ENCODE measurements around the gene SPATS2. TPM values are rescaled to one million over a fixed set of nuclear protein-coding genes. Genes with fewer than 3 reads are reported as not detected.

SPATS2 gene
- total and polyA plus RNA-seq, 4 donors = 21.8 to 44.6 (median 38.1) TPM

DNA sequence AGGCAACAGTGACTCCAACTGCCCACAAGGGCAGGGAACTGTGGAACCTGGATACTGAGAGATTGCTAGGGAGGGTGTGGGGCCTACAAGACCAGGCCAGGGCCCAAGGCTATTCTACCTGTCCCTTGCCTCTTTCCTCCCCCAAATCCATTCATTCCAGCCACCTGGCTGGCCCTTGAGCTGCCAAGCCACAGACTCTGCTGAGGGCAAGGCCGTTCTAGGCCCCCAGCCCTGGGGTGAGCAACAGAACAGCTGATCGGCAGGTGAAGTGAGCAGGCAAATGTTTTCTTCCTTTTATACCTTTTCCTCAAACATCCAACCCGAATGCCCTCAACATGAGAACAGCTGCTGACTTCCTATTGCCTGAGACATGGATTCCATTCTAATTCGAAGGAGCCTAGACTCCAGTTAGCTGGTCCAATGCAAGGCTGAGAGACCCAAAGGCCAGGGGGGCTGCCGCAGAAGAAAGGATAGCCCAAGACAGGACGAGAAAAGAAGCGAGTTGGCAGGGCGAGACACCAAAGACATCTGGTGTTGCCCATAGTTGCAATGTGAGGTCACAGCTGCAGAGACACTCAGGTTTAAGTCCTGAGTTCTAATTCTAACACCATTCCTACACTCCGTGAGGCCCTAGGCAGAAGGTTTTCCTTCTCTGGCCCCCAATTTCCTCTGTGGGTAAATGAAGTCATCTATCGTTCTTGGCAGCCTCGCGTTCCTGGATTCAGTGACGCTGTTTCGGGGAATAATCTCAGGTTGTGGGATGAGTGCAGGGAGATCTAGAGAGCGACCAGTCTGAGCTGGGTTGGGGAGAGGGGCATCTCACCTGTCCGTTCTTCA is 31.9 kb upstream of the SPATS2 start:
- no peak overlapping the region for H3K4me3 ChIP-seq (ENCODE audit: low read depth, low read length)
- H3K9me3 ChIP-seq (ENCODE audit: control insufficient read depth, insufficient read depth, low read length) = no peaks in the 10 kb centered on the region
- H3K36me3 ChIP-seq (ENCODE audit: control insufficient read depth, insufficient read depth, low read length) = peaks cover 8% of the 10 kb centered on the region
- peak in 1 of 6 donors; percentile 3 for DNase-seq (ENCODE audit: low read depth in 4 of 6, low spot score in 6 of 6)
- H3K27me3 ChIP-seq (ENCODE audit: control insufficient read depth, insufficient read depth, low read length) = peaks cover 91% of the 10 kb centered on the region
- WGBS (ENCODE audit: insufficient coverage) = 42% methylated on average over 15 of the region's 16 CpGs
- peaks cover 76% of the 10 kb centered on the region for H3K4me1 ChIP-seq (ENCODE audit: control insufficient read depth, insufficient read depth, low read length)
- H3K27ac ChIP-seq (ENCODE audit: low read depth, low read length) = no peak overlapping the region

DNA sequence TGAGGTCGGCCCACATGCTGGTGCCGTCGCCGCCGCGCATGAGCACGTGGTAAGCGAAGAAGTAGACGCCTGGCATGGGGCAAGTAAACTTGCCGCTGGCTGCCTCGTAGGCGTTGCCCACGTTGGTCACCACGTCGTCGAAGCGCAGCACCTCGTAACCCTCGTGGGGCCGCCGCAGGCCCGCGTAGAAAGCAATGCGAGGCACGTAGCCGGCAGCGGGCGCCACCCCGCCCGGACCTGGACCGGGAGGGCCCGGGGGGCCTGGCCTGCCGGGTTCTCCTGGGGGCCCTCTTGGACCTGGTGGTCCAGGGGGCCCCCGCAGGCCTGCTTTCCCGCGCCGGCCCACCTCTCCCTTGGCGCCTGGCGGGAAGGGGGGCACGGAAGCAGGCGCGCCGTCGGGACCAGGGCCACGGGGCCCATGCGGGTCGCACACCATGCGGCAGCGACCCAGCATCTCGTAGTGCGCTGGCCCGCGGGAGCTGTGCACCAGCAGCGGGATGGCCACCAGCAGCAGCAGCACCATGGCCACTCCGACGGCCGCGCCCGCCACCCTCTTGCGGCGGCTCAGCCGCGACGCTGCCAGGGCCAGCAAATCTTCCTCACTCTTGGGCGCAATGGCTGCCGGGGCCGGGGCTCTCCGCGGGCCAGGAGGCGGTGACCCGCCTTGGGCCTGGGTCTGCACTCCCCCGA is 31.2 kb upstream of the SPATS2 start:
- H3K9me3 ChIP-seq (ENCODE audit: control insufficient read depth, insufficient read depth, low read length) = no peaks in the 10 kb centered on the region
- peak overlapping the region; percentile 53 for H3K4me3 ChIP-seq (ENCODE audit: low read depth, low read length)
- peaks cover 77% of the 10 kb centered on the region for H3K4me1 ChIP-seq (ENCODE audit: control insufficient read depth, insufficient read depth, low read length)
- no peak overlapping the region for H3K27ac ChIP-seq (ENCODE audit: low read depth, low read length)
- peaks cover 3% of the 10 kb centered on the region for H3K36me3 ChIP-seq (ENCODE audit: control insufficient read depth, insufficient read depth, low read length)
- H3K27me3 ChIP-seq (ENCODE audit: control insufficient read depth, insufficient read depth, low read length) = peaks cover 98% of the 10 kb centered on the region
- WGBS (ENCODE audit: insufficient coverage) = 5% methylated on average over 72 of the region's 72 CpGs
- DNase-seq (ENCODE audit: low read depth in 4 of 6, low spot score in 6 of 6) = no peak

DNA sequence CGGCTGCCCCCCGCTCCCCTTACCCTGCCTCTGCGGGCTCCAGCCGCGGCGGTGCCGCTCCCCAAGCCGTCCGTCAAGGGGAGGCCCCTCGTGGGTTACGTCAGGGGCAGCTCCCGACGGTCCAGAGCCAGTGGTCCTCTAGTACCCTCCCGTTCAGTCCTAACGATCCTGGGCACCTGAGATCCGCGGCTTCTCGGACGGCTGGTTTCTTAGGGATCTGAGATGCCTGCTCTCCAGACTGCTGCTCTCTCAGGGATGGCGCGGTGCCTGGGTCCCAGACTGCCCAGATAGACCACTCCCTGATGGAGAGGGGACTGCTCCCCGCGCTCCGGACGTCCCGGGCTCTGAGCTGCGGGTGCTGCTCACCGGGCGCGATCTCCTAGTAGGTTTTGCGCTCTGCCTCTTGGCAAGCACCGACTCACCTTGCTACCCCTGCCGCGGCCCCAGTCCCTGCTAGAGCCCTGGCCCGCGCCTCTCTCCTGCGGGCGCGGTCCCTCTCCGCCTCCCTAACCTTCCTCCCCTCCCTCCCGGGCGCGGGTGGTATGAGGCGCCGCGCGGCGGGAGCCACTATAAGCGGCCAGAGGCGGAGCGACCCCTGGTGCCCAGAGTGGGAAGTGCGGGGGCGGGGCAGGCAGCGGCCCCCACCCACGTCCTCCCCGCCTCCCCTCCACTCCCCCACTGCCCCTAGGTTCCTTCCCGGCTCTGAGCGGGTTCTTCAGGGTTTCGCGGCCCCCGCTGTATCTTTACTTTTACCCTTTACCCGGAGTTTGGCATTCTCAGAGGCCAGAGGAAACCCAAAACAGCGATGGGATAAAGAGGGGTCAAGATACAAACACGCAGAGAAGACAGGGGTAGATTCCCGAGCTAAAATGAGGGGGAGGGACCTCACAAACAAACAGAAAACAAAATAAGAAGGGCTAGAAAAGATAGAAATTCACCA is 30.3 kb upstream of the SPATS2 start, which contains the start of gene C1QL4:
TSS of gene C1QL4 (minus strand) at position 544 of the 940 bp plus-strand sequence. CDS start 711 bp downstream, outside the sequence.
- peaks cover 99% of the 10 kb centered on the region for H3K27me3 ChIP-seq (ENCODE audit: control insufficient read depth, insufficient read depth, low read length)

DNA sequence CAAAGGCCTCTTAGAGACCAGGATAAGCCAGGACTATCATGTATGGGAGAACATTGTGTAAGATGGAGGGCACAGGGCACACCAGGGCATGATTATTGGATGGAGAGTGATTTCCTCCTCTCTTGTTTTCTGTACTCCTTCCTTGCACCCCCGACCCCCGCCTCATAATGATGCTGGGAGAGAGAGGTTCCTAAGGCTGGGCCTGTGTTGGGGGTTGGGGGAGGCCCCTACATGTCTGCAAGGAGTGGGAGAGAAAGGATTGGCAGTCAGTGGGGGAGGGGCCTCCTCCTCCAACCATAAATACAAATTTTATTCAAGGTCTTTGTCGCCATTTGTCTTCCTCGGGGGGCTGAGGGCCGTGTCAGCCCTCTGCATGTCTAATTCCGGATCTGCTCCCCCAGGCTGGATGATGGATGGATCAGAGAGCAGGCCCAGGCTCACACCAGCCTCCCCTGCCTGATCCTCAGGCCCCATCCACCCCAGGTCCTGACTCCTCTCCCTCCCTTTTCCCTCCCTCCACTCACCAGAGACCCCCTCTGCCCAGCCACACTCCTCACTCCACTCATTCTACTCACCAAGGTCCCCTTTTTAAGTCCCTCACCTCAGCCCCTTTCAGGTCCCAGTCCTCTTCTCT is 28.3 kb upstream of the SPATS2 start:
- DNase-seq (ENCODE audit: low read depth in 4 of 6, low spot score in 6 of 6) = no peak
- no peaks in the 10 kb centered on the region for H3K36me3 ChIP-seq (ENCODE audit: control insufficient read depth, insufficient read depth, low read length)
- H3K4me3 ChIP-seq (ENCODE audit: low read depth, low read length) = no peak overlapping the region
- H3K4me1 ChIP-seq (ENCODE audit: control insufficient read depth, insufficient read depth, low read length) = peaks cover 84% of the 10 kb centered on the region
- H3K9me3 ChIP-seq (ENCODE audit: control insufficient read depth, insufficient read depth, low read length) = no peaks in the 10 kb centered on the region
- WGBS (ENCODE audit: insufficient coverage) = 41% methylated on average over 4 of the region's 6 CpGs
- H3K27ac ChIP-seq (ENCODE audit: low read depth, low read length) = peak overlapping the region; percentile 47
- peaks cover 97% of the 10 kb centered on the region for H3K27me3 ChIP-seq (ENCODE audit: control insufficient read depth, insufficient read depth, low read length)

More for the DNA sequence above, 30.3 kb upstream of the SPATS2 start, which contains the start of gene C1QL4:
- DNase-seq (ENCODE audit: low read depth in 4 of 6, low spot score in 6 of 6) = peak in 3 of 6 donors; percentile 56 to 89 (median 85)
- peaks cover 77% of the 10 kb centered on the region for H3K4me1 ChIP-seq (ENCODE audit: control insufficient read depth, insufficient read depth, low read length)
- WGBS (ENCODE audit: insufficient coverage) = under 1% methylated on average over 52 of the region's 65 CpGs
- H3K27ac ChIP-seq (ENCODE audit: low read depth, low read length) = no peak within 1 kb of the TSS
- H3K36me3 ChIP-seq (ENCODE audit: control insufficient read depth, insufficient read depth, low read length) = peaks cover 3% of the 10 kb centered on the region
- no peaks in the 10 kb centered on the region for H3K9me3 ChIP-seq (ENCODE audit: control insufficient read depth, insufficient read depth, low read length)
- peak within 1 kb of the TSS; percentile 53 for H3K4me3 ChIP-seq (ENCODE audit: low read depth, low read length)

DNA sequence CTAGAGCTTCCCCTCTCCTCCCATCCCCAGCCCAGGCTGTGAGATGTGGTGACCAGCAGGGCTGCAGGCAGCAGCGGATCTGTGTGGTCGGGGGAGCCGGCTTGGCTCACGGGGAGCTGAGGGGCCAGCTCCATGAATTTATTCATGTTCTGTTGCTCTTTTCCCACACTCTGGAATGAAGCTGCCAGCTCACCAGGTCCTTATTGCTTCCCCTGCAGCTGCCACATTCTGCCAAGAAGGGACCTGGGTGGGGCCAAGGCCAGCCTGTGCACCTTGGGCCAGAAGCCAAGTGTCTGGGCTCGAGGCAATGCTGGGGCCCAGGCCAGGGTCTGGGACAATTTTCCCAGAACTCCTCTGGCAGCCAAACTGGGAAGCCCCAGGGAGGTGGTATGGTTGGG is 27.8 kb upstream of the SPATS2 start:
- peak in 2 of 6 donors; percentile 66 to 70 for DNase-seq (ENCODE audit: low read depth in 4 of 6, low spot score in 6 of 6)
- Histone ChIP-seq H3K4me3 (ENCODE audit: low read depth, low read length) (no peak overlapping the region), H3K27me3 (ENCODE audit: control insufficient read depth, insufficient read depth, low read length) (peaks cover 97% of the 10 kb centered on the region), H3K27ac (ENCODE audit: low read depth, low read length) (peak overlapping the region; percentile 47), H3K4me1 (ENCODE audit: control insufficient read depth, insufficient read depth, low read length) (peaks cover 83% of the 10 kb centered on the region), H3K9me3 (ENCODE audit: control insufficient read depth, insufficient read depth, low read length) (no peaks in the 10 kb centered on the region), H3K36me3 (ENCODE audit: control insufficient read depth, insufficient read depth, low read length) (no peaks in the 10 kb centered on the region)
- 26% methylated on average over 5 of the region's 5 CpGs for WGBS (ENCODE audit: insufficient coverage)

DNA sequence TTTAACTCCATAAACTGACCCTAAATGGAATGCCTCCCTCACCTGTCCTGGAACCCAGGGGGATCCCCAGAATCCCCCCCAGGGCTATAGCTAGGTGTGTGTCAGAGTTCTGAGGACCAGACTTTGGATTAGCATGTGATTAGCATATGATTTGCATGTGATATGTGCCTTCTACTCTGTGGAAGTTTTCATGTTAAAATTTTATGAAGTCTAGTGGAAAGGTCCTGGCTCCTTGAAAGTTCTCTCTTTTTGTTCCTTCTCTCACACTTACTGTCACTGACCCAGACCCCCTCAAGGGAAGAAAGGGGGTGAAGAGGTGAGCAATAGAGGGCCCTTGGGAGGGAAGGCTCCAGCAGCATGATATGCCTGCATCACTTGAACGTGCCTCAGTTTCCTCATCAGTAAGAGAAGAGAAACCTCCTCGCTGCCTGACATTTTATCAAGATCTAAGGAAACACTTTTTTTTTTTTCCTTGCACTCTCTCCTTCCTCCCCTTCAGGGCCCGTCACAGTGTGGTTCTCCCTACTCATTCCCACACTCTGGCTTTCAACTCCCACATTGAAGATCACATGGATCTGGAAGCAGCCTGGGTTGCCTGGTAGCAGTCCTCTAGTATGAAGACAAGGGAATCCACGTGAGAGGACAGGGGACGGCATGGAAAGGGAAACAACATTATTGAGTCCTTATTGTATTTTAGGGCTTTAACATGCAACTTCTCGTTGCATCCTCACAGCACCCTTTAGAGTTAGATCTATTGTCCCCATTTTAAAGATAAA is 27.0 kb upstream of the SPATS2 start:
- 67% methylated on average over 1 of the region's 6 CpGs for WGBS (ENCODE audit: insufficient coverage)
- peaks cover 96% of the 10 kb centered on the region for H3K27me3 ChIP-seq (ENCODE audit: control insufficient read depth, insufficient read depth, low read length)
- peak in 1 of 6 donors; percentile 19 for DNase-seq (ENCODE audit: low read depth in 4 of 6, low spot score in 6 of 6)
- H3K4me1 ChIP-seq (ENCODE audit: control insufficient read depth, insufficient read depth, low read length) = peaks cover 83% of the 10 kb centered on the region
- peak overlapping the region; percentile 47 for H3K27ac ChIP-seq (ENCODE audit: low read depth, low read length)
- no peaks in the 10 kb centered on the region for H3K36me3 ChIP-seq (ENCODE audit: control insufficient read depth, insufficient read depth, low read length)
- no peaks in the 10 kb centered on the region for H3K9me3 ChIP-seq (ENCODE audit: control insufficient read depth, insufficient read depth, low read length)
- no peak overlapping the region for H3K4me3 ChIP-seq (ENCODE audit: low read depth, low read length)

DNA sequence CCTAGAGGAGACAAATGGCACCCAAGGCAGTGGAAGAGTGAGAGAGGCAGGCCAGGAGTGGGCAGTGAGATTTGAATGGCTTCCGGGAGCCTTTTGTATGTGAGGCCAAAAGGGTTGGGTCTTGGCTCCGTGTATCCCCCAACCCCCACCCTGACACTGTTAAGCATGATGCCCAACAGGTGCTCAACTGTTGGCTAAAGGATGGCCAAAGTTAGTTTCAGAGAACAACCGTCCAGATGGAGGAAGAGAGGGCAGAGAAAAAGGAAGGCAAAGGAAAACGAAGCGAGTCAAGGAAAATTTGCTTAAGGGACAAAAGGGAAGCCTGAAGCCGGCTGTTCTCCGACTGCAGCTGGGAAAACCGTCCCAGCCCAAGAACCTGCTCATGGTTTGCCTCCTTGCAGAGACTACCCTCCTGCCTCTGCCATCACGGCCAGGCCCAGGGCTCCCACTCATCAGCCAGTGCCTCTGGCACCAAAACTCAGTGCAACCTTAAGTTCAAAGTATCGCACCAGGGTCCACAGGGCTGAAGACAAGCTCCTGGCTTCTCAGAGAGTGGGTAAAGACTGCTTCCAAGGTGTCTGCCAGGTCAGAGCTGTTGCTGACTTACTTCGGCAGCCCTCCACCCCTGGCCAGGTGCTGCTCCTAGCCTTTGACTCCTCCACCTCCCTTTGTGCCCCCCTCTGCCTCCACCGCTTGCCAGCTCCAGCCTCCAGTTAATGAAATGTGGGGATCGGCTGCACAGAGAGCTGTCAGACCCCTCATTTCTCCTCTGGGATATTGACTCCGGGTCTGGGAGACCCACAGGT is 26.1 kb upstream of the SPATS2 start:
- H3K27me3 ChIP-seq (ENCODE audit: control insufficient read depth, insufficient read depth, low read length) = peaks cover 96% of the 10 kb centered on the region
- H3K36me3 ChIP-seq (ENCODE audit: control insufficient read depth, insufficient read depth, low read length) = no peaks in the 10 kb centered on the region
- DNase-seq (ENCODE audit: low read depth in 4 of 6, low spot score in 6 of 6) = no peak
- peaks cover 92% of the 10 kb centered on the region for H3K4me1 ChIP-seq (ENCODE audit: control insufficient read depth, insufficient read depth, low read length)
- WGBS (ENCODE audit: insufficient coverage) = 27% methylated on average over 10 of the region's 14 CpGs
- H3K9me3 ChIP-seq (ENCODE audit: control insufficient read depth, insufficient read depth, low read length) = no peaks in the 10 kb centered on the region
- no peak overlapping the region for H3K27ac ChIP-seq (ENCODE audit: low read depth, low read length)
- H3K4me3 ChIP-seq (ENCODE audit: low read depth, low read length) = no peak overlapping the region

DNA sequence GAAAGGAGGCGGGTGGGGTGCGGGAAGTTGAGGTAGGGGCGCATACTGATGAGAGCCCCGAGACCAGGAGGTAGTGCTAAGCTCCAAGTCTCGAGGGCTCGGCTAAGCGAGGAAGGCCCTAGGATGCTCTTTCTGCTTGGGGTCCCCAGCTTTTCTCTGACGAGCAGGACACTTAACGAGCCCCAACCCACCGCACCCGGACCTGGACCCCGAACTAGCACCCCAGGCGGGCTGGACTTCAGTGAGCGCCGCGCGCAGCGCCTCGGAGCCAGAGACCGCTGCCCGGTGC is 25.5 kb upstream of the SPATS2 start:
- H3K36me3 ChIP-seq (ENCODE audit: control insufficient read depth, insufficient read depth, low read length) = no peaks in the 10 kb centered on the region
- H3K9me3 ChIP-seq (ENCODE audit: control insufficient read depth, insufficient read depth, low read length) = no peaks in the 10 kb centered on the region
- H3K4me1 ChIP-seq (ENCODE audit: control insufficient read depth, insufficient read depth, low read length) = peaks cover 93% of the 10 kb centered on the region
- H3K27ac ChIP-seq (ENCODE audit: low read depth, low read length) = no peak overlapping the region
- no peak for DNase-seq (ENCODE audit: low read depth in 4 of 6, low spot score in 6 of 6)
- no peak overlapping the region for H3K4me3 ChIP-seq (ENCODE audit: low read depth, low read length)
- peaks cover 96% of the 10 kb centered on the region for H3K27me3 ChIP-seq (ENCODE audit: control insufficient read depth, insufficient read depth, low read length)
- WGBS (ENCODE audit: insufficient coverage) = 2% methylated on average over 16 of the region's 21 CpGs
